Dedifferentiated amniotic fluid mesenchymal stem cell (primary cell): Measurements from ENCODE around the gene TMEM117.
A peak's percentile ranks its signal among the peaks of the same experiment; 100 is the strongest.

Experiments used
- DNase-seq: peaks from one replicate; pipeline ENCODE4 v3.0.0-alpha.2; 2016; ENCODE audit errors: extremely low spot score

Gene TMEM117

DNA sequence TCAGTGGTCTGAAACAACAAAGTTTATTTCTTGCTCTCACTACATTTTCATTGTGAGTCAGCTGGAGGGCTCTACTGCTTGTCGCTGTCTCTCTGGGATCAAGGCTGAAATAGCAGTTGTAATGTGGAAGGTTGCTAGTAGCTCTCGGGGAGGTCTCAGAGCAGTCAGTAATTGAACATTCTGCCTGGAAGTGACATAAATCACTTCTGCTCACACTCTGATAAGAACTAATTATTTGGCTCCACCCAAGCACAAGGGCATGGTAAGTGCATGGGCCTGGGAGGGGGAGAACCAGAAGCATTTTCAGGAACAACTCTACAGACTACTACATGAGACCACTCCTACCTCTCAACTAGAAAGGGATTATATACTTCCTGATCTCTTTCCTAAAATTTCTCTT lies 128.2 kb downstream of the TMEM117 start:
- DNase-seq: no peak

DNA sequence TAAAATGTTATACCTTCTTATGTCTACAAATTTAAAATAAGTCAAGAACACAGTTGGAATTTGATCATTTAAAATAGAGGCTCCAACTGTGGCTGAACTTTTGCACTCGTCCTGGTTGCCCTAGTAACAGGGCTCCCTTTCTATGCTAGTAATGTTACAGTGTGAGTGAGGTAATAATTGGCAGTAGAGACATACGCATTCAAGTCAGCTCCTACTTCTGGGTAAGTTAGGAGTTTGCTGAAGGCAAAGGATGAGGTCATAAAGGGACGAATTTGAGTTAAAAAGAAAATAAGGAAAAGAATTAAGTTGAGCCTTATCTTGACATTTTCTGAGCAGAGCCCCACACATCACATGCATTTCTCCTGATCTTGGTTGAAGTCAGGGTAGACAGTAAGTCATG lies 129.1 kb downstream of the TMEM117 start:
- DNase-seq: no peak

DNA sequence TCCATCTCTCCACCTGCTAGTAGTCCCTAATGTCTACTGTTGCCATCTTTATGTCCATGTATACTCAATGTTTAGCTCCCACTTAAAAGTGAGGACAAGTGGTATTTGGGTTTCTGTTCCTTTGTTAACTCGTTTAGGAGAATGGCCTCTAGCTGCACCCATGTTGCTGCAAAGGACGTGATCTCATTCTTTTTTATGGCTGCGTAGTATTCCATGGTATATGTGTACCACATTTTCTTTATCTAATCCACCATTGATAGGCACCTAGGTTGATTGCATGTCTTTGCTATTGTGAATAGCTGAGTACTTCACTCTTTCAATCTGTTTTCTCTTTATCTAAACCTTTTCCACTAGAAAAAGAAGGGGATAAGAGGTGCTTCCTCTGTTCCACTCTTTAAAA lies 130.0 kb downstream of the TMEM117 start:
- DNase-seq: no peak

DNA sequence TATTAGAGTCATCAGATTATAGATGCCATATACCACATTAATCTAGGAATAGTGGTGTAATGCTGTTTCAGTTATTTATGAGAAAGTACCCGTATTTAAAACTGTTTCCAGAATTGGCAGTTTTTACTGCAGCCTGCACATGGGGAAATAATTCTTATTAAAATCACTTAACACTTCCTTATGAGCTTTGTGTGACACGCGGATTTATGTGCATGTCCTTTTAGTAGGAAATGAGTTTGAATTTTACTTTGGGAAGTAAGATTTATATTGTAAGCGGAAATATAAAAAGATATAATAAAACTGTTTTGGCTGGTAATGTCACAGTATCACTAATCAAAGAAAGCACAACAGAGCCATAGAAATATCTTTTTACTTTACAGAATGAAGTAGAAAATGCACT lies 132.9 kb downstream of the TMEM117 start:
- no peak for DNase-seq

DNA sequence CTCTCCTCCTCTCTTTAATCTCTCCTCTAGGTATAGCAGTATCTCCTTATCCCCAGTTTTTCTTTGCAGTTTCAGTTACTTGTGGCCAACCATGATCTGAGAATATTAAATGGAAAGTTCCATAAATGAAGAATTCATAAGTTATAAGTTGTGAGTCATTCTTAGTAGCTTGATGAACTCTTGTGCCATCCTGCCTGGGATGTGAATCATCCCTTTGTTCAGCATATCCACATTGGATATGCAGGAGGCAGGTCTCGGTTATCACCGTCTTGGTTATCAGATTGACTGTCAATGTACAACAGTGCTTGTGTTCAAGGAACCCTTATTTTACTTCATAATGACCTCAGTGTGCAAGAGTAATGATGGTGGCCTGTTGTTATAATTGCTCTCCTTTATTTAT lies 134.0 kb downstream of the TMEM117 start:
- no peak for DNase-seq

DNA sequence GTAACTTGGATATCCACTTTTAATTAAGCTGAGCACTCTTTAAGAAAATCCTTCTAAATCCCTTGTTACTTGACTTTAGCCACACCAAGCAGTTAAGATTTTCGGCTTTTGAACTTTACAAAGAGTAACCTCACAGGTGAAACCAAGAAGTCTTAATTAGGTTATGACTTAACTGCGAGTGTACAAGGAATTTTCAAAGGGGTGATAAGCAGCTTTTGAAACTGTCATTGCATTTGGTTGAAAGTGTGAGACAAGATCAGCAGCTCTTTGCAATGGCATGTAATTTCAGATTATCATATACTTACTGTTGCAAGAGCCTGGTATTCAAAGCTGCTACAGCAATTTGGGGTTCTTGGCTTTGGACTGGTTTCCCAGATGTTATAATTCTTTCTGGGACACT lies 137.5 kb downstream of the TMEM117 start:
- no peak for DNase-seq

DNA sequence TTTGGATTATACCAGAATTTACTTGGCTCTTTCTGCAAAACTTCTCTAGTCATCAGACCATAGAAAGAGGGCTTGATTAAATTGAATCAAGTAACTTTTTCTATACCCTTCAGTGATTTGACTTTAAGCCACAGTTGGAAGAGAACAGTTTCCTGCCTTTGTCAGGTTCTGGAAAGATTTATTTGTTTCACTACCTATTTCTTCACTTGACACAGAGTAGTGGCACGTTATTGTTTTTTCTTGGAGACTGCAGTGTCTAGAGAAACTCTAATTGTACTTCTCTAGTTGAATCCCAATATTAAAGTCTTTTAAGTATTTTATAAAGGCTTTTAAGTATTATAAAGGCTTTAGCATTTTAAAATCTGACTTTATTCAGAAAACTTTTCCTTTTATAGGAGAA lies 138.1 kb downstream of the TMEM117 start:
- no peak for DNase-seq

DNA sequence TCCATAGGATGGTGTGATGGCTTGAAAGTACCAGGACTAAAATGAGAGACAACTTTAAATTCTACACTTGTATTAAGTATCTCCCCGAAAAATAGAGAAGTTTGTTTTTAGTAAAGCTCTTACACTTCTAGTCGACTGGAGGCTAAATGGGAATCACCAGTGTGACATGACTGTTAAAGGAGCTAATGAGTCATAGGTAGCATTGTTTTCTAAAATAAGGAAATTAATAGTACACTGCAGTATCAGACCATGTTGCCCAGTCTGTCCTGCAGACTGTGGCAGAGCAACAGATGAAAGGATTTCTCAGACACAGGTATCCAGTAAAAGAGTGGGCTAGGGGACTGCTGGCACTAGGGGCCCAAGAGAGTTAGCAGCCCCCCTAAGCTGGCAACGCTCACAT lies 140.1 kb downstream of the TMEM117 start:
- DNase-seq: no peak

DNA sequence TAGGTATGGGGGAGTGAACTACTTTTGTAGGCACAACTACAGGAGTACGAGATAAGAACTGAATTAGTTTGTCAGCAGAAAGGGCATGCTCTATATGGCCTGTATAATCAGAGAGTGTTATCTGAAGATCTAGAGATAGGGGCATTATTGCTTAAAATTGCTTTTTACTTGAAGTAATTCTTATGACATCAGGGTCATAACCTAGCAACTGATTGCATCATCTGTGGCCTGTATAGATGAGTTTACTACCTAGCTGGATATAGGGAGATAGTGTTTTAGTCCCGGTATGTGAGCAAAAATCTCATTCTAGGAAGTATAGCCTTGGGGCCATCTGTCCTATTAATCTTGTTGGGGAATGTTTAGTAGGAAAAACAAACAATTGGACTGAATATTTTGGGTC lies 142.7 kb downstream of the TMEM117 start:
- DNase-seq: no peak

DNA sequence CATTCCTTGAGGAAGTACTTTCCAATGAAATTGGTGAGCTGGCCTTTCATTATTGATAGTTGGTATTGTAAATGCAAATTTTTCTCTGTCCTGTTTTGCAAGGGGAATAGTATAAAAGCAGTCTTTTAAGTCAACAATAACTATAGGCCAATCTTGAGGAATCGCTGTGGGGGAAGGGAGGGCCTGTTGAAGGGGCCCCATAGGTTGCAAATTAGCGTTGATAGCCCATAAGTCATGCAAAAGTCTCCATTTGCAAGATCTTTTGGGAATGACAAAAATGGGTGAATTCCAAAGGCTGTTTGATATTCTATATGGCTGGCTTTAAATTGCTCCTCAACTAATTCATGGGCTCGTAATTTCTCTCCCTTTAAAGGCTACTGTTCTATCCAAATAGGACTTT lies 143.6 kb downstream of the TMEM117 start:
- no peak for DNase-seq

DNA sequence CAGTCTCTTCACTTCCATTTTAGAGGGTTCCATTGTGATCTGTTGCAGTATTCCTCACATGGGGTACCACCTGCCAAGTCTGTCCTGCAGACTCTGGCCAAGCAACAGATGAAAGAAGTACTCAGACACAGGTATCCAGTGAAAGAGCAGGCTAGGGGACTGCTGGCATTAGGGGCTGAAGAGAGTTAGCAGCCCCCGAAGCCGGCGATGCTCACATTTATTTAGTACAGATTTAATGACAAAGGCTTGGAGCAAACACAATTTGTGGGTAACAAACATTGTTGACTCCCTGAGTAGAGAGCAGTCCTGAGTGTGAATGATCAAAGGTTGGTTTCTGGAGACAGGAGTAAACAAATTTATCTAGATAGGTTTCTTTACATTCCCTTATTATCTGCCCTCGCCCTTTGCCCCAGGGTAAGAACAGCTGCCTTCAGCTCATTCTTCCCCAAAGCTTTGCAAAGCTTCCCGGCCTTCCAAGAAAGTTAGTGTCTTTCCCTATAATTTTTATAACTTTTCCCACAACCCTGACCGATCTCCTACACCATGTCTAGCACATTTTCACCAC lies 144.8 kb downstream of the TMEM117 start:
- DNase-seq: no peak

DNA sequence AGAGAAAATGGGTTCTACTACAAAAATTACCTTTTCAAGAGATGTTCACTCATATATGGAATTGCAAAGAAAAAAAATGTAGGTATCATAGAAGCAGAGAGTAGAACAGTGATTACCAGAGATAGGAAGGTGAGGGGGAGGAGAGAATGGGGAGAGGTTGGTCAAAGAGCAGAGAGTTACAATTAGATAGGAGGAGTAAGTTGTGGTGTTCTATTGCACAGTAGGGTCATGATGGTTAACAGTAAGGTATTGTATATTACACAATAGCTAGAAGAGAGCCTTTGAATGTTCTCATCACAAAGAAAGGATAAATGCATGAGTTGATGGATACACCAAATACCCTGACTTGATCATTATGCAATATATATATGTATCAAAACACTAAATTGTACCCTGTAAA lies 145.8 kb downstream of the TMEM117 start:
- no peak for DNase-seq

DNA sequence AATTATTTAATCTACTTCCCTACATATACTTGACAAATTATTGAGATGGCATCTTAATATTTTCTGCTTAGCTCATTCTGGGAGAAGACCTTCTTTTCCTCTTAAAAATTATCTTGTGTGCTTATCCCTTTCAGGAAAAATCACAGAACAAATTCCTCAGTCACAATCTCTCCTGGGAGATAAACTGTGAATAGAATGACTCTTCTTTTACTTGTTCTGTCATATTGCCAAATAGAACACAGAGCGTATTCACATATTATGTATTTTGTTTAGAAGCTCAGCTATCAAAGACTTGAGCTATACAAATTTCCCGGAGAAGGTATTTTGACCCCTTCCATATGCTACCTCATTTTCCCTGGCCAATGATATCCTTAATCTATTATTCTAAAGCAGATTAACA lies 146.7 kb downstream of the TMEM117 start:
- DNase-seq: no peak

DNA sequence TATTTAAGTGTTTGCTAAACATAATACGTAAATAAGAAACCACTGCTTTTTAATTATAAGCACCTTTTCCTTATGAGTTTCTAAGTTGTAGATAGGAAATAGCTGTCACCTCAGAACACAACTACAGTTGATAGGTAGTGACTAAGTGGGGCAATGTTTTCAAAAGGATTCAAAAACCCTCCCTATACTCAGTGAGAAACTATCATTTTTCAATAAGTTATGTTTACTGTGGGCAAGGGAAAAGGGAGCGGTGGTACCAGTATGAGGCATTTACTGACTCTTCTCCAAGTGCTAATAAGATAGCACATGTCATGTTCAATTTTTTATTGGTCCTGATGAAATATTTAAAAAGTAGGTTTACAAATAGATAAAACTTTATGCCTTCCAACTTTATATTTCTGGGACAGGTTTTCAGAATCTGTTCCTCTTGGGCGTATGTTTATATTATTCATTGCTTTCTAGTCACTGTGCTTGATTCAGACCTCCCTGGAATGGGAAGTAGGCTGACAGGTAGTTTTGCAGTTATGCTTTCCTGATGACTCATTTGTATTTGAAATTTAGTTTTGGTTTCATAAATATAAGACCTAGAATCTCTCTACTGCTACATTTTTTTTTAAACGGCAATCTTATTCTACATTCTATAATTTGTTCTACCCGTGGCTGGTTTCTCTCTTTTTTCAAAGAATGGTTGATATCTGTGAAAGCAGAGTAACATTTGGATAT lies 153.1 kb downstream of the TMEM117 start:
- no peak for DNase-seq

DNA sequence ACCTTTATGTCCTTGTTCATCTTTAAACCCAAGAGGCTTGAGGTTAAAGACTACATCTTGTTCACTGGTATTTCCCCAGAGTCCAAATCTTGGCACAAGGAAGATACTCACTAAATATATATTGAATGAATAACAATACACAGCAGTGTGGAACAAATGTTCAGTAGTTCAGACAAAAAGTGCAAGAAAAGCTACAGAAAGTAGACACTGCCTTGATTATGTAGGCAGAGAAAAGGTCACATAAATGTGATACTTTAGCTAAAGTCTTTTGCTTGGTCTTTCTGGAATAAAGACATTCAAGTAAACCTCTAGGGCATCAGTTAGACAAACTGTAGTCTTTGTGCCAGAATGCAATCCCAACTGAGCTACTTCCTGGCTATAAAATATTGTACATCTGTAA lies 157.0 kb downstream of the TMEM117 start:
- no peak for DNase-seq

DNA sequence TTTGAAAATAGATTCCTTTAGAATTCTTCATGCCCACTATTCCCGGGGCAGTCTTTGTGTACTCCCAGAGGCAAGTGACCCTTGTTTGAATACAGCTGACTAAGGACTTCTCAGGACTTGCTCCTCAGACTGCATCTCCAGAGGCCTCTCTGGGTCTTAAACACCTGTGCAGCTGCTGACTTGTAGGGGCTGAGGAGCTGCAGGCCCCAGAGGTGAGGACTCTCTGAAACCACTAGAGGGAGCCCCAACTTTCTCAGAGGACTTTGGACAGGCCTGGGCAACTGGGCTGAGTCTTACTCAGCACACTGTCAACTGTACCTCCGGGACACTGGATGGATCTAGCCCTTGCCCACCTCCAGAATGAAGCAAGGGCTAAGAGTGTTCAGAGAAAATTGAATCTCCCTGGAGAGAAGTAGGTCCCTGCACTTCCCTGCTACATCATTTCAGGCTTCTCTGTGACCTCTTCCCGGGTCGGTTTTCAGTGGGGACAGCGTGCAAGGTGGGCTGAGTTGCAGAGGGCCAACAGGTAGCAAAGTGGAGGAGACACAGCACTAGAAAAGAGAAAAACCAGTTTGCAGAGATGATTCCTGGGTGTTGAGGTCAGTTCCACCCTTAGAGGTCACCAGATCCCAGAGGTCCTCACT lies 164.6 kb downstream of the TMEM117 start:
- peak; percentile 21 for DNase-seq

DNA sequence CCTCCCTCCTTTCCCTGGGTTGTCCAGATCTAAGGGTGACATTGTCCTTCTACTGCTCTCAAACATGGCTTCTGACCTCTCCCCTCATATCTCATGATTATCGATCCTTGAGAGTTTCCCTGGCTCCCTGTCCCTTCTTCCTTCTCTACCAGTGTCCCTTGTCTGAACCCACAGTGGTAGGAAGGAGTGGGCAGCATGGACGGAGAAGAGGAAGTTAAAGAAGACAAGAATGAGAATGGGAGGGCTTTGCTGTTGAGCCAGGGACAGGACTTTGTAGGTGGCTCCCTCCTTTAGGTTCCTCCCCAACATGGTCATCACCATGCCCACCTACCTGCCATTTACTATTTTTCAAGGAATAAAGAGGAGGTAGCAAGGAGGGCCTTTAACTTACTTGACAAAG lies 166.7 kb downstream of the TMEM117 start:
- DNase-seq: no peak

DNA sequence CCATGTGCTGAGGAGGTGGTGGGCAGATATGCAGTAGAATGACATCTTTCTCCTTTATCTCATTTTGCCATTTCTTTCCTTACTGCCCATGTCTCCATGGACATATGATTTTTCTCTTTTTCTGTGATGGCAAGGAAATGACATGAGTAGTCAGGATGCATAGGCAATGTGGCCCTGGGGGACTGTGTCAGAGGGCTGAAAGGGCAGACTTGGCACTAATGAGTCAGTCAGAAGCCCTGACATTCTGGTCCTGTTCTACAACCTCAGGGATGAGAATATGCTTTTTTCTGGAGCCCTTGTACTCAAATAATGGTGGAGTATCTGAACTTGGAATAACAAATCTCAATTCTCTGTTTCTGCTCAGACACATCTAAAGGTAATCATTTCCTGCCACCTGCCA lies 167.8 kb downstream of the TMEM117 start:
- DNase-seq: no peak

DNA sequence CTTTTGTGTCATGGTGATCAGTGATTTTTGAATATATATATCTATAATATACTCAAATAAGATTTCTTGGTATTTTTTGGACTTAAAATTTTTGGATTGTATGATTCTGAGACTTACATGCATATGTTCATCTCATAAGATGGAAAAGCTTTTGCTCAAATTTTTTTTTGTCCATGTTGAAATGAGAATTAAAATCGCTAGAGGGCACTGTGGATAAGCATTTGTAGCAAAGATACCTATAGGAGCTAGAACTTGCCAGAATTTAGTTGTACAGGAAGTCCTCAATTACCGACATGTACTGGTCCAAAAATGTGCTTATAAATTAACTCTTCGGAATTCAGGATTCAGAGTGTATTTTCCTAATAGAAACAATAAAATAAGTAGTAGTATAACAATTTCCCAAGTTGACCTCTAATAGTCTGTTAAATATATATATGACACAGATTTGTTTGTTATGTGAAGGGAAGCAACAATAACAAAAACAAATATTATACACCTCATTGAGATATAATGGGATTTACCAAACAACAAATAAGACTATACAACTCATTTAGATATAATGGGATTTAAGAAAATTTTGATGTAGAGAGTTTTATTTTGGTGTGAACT lies 179.6 kb downstream of the TMEM117 start:
- peak; percentile 84 for DNase-seq

DNA sequence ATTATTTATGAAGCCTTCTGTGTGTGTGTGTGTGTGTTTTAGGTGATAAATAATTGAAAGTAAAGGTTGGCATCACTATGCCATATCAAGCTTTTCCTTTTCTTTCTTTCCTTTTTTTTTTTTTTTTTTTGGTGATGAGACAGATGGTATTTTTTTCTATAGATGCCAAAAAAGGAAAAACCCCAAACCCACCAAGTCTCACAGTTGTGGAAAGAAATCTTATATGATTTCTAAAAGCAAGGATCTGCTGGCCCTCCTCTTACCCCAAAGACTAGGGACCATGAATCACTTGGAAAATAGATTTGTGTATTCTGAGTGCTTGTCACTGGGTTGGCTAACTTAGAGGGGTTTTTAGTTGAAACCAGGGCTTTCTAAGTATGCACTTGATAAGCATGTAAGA lies 181.3 kb downstream of the TMEM117 start:
- DNase-seq: no peak

DNA sequence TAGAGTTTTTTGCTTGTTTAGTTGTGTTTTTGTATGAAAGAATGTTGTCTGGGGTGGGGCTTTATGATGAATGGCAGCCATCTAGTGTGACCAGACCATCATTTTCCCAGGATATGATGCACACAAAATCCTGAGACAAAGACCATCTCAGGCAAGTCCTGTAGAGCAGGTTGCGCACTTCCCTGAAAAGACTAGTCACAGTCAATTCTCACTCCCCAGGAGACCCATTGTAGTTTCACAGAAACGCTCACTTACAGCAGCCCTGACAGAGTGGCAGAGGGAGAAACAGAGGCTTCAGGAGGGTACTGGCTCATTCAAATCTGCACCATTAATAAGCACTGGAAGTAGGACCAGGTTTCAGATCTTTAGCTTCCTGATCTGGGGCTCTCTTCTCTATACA lies 183.2 kb downstream of the TMEM117 start:
- DNase-seq: no peak

DNA sequence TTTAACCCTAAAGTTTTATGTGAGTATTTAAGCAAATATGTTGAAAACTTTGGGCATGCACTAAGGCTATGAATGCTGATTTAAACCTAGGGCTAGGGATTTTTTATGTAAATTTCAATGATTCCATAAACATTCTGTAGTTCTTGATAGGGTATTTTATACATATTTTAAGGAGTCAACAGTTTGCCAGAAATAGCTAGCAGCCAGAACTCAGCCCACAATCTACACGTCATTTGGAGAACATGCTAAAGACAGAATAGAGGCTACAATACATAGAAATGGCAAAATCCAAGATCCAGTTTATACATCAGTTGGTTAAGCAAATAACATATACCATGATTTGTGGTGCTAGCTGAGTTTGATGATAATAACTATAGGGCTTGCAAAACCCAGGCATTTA lies 184.7 kb downstream of the TMEM117 start:
- DNase-seq: no peak

DNA sequence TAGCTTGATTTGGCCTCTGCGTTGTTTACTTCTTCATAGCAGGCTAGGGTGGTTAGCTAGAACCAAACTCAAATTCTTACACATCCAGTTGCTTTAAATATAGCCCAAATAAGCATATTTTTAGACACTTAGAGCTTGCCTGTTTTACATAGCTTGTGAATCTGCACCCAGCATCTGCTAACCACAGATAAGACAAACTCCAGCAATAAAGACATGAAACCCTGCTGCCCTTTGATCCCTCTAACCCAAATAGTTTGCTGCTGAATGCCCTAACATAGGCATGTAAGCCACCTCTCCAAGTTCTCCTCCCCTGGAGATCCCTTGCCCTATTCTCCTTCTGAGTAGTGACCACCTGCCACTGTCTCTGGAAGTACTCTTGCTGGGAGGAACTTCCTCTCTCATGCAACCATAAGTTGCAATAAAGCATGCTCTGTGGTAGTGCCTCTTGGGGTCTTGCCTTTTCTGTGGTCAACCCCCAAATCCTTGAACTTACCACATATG lies 185.6 kb downstream of the TMEM117 start:
- DNase-seq: no peak
